HG02623 (cell line): Measurements from ENCODE around the gene ITGB2.

Experiments
- ATAC-seq: cut with Tn5 transposase; IDR thresholded peaks from one replicate; pipeline ENCODE4 v1.9.1; 2021; ENCODE audit warnings: moderate library complexity; ENCODE audit not compliant: unreplicated experiment

ITGB2 gene

DNA sequence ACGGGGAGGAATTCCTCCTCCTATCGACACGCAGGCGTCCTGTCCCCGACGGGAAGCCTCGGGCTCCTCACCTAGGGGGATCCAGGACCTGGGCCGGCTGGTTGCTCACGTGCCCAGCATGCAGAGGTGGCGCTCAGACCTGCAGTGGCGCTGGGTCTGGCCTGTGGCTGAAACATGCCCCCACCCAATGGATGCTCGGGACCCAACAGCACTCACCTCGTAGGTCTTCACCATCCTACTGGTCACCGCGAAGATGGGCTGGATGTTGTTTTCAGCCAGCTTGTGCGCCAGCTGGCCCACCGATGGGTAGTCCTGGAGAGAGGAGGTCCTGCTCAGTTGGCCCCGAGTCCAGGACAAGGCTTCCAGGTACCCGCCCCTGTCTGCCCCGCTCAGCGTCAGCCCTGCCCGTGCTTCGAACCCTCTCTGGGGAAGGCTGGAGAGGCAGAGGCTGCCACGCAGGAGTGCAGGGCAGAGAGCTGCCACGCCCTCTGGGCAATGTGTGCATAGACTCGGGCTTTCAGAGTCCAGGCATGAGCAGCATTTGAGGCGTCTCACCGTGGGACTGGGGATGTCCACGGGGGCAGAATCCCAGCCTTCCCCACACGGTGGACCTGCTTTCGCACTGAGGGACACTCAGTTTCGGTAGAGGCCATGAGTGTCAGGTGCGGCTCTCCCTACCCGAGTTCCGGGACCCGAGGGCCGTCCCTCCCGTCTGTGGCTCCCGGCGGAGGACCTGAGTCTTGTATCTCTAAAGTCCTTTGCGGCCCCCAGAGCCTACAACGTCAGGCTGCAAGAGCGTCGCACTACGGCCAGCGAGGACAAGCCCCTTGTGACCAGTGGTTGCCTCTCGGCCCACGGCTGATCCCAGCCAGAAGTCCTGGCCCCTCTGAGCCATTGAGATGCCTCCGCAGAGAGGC, 21.6 kb downstream of the ITGB2 start:
- ATAC-seq: no peak

DNA sequence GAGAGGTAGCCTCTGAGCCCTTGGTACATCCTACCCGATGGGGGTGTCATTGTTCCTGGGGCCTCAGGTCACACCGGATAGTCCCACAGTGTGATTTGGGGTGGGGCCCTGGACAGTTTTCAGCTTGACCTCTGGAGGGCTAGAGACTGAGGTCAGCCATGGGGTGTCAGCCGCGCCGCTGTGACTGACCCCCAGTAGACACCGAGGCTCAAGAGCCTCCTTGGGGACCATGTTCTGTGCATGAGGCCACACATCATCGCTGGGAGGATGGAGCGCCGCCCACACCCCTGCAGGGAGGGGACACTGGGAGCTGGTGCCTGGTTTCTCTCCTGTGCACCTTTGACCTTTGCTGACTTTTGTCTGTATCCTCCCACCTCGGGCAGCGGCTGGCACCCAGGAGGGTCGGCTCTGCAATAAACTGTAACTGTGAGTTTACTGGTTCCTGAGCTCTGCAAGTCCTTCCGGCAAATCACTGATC, 22.6 kb downstream of the ITGB2 start:
- ATAC-seq: no peak

DNA sequence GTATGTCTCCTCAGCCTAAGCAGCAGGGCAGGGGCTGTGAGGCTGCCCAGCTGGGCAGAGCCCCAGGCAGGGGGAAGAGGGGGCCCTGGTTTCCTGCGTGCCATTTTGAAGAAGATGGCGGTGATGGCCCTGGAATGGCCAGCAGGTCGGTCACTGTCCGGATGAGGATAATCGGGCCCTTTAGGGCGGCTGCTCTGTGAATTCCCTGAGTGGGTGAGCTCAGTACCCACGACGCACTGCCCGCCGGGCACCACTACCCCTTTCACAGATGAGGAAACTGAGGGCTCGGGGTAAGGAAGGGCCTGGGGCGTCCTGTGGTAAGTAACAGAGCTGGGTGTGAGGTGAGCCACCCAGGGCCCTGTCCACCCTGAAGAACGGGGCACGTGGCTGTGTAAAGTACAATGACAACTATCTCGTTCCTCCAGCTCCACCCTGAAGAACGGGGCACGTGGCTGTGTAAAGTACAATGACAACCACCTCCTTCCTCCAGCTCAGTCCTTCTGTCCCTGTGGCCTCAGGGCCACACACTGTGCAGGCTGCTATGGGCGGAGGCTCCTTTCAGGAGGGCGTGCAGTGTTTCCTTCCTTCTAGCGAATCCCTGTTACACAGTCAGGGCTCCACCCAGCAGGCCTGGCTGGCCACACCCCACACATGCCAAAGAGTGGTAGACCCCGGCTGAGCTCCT, 23.2 kb downstream of the ITGB2 start:
- no peak for ATAC-seq

DNA sequence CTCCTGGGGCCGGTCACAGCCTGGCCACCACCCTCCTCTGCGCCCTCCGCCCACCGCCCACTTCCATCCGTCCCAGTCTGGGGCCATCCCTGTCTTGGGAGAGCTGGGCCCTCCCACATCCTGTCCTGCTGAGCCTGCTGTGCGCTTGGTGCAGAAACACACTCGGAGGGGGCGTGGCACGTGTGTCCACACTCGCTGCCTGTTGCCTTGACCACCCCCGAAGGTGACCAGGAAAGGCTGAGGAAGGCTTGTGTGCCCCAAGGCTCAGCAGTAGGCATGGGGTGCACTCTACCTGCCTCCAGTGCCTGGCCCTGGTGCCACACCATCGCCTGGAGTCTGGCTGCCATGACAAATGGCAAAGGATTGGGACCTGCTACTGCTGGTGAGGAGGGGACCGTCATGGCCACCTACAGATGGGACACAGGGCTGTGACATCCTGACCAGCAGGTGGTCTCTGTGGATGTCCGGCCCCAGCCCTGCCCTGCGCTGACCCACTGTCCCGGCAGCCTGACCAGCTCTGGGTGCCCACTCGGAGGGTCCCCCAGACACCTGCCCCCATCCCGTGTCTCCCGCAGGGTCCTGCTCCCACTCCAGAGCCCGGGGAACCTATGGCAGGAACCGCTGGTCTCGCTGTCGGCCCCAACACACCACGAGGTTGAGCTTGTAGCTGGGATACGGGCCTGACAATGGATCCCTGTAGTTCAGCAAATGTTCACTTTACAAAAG, 24.0 kb downstream of the ITGB2 start:
- no peak for ATAC-seq

DNA sequence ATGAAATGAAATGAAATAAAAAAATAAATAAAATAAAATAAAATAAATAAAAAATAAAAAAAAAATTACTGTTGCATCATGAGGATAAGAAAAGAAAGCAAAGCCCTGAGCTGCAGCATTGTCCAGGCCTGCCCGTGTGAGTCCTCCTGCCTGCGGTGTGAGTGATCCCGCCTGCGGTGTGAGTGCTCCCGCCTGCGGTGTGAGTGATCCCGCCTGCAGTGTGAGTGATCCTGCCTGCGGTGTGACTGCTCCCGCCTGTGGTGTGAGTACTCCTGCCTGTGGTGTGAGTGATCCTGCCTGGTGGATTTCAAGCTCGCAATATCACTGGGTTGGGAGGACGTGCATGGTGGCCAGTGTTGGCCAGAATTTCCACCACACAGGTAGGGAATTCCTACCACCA, 24.8 kb downstream of the ITGB2 start:
- no peak for ATAC-seq

DNA sequence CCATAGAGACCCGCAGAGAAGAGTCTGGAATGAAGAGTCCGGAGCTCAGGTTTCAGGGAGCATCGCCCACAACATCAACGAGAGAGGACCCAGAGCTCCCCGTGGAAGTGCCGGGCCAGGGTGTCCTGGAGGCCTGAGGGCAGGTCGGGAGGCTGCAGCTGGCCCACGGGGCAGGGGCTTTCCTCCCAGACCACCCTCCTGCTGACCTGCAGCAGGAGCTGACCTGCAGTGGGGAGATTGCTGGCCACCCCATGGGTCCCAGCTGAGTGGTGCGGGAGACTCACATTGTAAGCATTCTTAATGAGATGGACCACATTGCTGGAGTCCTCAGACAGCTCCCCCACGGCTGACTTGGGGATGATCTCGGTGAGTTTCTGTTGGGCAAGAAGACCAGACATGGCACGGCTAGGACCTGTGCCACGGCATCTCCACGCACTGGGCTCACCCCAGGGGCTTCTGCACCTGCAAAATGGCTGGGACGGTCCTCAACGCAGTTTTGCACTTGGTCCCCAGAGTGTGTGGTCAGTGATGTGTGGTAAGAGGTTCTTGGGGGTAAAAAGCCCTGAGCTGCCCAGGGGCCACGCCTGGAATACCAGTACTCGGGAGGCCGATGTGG, 25.9 kb downstream of the ITGB2 start:
- no peak for ATAC-seq

DNA sequence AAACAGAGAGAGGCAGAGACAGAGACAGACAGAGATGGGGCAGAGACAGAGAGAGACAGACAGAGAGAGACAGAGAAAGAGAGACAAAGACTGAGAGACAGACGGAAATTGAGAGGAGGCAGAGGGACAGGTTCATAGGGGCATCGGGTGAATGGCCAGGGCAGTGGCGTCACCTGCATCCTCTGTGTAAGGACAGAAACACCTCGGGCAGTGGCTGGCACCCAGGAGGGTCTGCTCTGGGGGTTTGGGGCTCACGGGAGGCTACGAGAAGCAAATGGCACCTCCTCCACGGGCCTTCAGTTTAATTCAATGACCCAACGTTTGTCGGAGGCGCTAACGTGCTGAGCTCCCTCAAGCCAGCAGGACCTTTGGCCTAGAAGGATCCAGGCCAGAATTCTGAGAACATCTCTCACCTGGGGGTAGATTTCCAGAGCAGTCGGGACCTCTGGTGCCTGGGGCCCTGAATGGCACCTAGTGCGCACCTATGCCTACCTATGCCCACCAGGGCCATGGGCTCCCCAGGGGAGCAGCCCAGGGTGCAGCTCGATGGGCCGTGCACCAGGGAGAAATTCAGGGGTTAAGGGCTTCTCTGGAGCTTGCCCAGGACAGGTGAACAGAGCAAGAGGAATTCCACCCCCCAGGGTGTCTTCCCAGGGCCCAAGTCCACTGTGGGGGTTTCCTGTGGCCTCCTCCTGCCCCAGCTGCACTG, 26.6 kb downstream of the ITGB2 start:
- no peak for ATAC-seq

DNA sequence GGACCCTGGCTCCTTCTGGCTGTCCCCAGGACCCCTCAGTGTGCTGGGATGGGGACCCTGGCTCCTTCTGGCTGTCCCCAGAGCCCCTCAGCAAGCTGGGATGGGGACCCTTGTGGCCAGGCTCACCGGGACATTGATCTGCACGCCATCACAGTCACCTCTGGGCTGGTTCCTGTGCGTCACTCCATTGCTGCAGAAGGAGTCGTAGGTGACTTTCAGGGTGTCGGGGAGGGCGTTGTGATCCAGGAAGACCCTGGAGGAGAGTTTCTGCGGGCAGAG, 27.5 kb downstream of the ITGB2 start:
- ATAC-seq: no peak

DNA sequence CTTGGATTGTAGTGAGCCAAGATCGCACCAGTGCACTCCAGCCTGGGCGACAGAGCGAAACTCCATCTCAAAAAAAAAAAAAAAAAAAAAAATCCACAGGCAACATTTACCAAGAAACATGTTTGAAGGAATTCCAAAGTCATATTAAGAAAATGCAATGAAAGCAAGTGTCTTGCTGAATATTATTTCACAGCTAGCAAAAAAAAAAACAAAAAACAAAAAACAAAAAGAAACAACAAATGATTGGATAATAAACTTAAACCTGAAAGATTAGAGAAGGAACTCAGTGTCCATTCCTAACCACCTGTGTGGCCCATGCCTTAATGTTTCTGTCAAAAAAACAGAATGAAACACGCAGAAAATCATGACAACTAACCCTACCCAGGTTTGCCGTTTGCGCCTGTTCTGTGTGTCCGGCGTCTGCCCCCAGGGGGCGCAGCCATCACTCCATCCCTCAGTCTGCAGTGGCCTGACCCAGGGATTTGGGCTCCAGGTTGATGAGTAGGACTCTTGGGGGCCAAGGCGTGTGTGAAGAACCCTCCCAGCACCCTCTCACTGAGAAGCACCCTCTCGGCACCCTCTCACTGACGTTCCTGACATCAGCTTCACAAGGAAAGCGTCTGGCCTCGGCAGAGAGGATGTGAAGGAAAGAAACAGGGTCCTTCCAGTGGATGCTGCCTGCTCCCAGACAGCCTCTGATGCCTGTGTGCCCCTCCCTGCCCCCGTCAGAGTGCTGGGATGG, 28.0 kb downstream of the ITGB2 start:
- ATAC-seq: no peak

DNA sequence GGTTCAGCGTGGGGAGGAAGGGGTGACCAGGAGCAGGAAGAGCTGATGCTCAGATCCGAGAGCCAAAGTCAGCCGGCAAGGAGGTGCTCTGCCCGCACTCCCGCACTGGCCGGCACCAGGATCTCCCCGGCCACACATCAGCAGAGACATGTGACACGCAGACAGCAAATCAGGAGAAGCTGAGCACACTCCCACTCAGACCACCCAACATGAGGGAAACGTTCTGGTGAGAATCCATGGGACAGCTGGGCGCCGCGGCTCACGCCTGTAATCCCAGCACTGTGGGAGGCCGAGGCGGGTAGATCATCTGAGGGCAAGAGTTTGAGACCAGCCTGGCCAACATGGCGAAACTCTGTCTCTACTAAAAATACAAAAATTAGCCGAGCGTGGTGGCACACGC, 28.6 kb downstream of the ITGB2 start:
- no peak for ATAC-seq

DNA sequence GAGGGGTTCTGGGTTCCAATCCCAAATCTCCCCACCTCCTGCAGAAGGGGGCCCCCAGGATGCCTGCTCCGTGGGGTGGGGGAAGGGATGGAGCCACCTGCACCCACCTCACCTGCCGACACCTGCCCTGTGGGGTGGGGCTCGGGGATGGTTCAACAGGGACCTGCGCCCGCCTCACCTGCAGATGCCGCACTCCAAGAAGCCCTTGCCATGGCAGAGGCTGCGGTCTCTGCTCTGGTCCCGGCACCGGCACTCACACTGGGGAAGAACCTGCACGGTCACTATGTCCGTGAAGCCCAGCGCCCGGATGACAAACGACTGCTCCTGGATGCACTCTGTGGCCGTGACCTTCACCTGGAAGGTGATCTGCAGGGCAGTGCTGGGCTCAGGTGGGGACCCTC, 29.1 kb downstream of the ITGB2 start:
- no peak for ATAC-seq

DNA sequence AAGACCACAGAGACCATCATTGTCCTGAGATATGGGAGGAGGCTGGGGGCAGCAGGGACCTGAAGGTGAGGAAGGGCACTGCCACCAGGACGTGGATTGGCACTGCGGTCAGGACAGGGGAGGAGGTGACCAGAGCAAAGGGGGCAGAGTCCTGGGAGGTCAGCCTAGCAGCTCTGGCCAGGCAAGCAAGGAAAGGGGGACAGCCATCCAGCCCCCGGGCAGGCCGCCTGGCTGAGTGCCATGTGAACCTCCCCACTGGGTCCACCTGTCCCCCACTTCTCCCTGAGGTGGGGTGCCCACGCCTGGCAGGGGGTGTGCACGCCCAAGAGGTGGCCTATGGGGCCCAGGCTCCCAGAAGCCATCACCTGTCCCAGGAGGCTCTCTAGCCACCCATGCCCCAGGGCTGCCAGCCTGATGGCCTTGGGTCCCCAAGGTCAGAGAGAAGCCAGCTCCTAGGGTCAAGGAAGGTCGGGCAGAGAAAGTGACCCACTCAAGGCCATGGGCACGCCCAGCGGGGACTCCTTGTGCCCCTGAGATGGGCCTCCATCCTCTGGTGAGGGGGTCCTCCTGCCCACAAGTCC, 29.6 kb downstream of the ITGB2 start:
- ATAC-seq: no peak

DNA sequence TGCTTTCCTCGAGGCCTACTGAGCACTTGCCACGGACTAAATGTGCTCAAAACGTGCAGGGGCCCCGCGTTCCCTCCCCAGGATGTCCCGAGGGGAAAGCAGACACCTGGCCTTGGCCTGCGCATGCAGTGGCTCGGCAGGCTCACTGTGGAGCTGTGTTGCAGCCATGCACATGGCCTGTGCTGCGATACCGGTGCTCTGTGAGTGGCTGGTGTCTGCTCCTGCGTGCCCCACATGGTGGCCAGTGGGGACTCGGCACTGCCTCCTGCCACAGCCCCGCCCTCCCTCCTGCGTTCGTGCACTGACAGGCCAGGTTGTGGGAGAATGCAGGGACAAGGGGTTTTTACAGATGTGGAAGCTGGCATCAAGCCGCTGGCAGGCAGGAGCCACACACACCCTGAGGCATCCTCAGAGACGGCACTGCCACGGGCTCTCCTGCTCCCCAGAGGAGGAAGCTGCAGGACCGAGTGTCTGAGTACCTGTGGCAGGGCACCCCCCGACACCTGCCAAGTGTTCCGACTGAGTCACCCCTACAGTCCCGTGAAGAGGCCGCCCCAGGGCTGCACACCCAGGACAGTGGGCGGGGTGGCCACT, 30.3 kb downstream of the ITGB2 start:
- ATAC-seq: no peak

DNA sequence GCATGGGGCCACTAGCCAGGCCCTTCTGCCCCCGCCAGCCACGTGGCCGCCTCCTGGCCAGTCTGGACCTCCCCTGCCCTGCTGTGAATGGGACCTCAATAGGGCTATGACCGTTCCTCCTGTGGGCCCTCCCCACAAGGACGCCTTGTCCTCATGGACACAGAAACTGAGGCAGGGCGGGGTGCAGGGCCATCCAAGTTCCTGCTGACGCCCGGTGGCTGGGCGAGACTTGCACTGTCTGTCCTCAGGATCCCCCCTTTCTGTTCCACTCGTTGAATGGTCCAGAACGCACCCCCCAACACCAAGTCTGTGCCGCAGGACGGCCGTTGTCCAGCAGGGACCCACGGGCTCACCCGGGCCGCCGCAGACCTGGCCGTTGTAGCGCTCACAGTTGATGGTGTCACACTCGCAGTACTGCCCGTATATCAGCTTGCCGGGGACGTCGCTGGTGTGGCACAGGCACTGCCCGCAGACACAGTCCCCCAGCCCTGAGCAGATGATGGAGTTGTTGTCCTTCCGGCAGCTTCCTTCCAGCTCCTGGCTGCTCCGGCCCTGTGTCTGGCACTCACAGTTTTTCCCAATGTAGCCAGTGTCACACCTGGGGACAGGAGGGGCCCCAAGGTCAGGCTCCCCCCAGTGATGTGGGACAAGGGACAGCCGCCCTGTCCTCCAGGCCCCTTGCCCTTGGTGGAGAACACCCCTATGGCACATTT, 30.9 kb downstream of the ITGB2 start:
- ATAC-seq: no peak

DNA sequence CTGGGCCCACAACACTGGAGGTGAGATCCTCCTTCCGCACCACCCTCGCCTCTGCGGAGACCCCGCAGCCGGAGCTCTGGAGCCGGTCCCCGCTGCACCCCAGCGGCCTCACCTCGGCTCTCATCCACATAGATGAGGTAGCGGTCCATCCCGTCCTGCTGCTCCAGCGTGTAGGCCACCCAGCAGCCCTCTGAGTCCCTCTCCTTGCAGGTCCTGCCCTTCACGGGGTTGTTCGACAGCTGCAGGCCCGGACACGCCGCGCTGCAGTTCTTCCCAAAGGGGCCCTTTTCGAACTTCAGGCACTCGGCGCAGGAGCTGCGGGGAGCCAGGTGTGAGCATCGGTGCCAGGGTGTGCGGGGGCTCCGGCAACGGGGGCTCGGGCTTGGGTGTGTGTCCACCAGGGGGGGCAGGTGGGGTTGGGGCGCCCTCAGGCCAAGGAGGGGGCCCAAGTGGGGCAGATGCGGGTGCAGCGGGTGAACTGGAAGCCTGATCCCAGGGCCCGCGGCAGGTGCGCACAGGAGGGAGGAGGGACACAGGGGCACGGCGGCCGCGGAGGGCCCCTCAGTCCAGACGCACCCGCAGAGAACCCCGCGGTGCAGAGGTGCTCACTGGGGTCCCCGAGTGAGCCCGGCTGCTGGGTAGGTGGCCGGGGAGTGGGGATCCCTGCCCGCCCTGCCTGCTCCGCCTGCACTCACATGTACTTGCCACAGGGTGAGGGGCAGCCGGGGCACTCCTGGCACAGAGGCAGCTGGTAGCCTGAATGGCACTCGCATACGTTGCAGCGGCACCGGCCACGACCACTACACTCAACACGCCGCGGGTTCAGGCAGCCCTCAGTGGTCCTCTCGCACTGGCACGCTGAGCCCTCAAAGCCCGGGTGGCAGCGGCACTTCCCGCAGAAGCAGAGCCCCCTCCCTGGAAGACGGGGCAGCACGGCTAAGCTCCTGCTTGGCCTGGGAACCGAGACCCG, 31.8 kb downstream of the ITGB2 start:
- ATAC-seq: no peak

DNA sequence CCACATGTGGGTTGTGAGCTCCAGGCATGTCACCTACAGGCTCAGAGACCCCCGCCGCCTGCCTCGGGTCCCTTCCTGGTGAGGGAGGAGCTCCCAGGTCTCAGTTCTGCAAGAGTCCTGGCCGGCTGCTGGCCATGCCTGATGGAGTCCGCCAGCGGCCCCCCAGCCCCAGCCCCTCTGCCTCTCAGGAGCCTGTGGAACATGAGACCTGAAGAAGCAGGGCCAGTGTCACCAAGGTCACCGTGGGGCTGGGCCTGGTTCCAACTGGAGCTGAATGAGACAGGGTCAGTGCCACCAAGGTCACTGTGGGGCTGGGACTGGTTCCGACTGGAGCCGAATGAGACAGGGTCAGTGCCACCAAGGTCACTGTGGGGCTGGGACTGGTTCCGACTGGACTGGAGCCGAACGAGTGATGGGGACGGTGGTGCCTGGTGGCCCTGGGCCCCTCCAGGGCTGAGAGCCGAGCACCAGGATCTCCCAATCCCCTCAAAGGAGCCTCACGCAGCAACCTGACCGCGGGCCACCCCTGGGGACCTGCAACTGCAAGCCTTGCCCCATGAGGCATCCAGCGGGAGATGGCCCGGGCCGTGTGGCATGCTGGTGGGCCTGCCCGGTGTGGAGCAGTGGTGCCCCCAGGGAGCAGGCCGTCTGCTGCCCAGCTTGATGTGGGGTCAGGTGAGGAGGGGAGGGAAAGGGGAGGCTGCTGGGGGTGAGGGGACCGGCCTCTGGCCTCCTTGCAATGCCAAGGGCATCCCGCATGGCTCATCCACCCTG, 32.7 kb downstream of the ITGB2 start:
- ATAC-seq: no peak
